HuH-7 (cell line): Measurements from ENCODE around the gene PCBP3.
"Not testable (repeated sequence)": the region's sequence is repeated elsewhere in the genome, so short reads cannot be mapped to it uniquely, and the experiment has no call there.

Experiments used
- DNase-seq: peaks from one replicate; pipeline ENCODE4 v3.0.0; 2011; ENCODE audit warnings: low spot score

Gene PCBP3

DNA sequence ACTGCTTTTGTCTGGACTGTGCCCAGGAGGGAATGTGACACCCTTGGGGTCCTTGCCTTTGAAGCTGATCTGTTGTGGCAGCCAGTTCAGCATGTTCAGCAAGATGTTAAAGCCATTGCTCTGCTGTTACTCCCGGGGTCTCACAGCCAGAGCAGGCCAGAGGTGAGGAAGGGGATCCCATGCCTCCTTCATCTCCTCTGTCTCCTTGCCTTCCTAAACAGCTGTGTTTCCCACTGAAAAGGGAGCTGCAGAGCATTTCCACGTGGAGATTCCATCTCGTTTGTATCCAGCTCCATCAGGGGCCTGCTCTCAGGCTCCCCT lies 202.2 kb downstream of the PCBP3 start:
- no peak for DNase-seq

DNA sequence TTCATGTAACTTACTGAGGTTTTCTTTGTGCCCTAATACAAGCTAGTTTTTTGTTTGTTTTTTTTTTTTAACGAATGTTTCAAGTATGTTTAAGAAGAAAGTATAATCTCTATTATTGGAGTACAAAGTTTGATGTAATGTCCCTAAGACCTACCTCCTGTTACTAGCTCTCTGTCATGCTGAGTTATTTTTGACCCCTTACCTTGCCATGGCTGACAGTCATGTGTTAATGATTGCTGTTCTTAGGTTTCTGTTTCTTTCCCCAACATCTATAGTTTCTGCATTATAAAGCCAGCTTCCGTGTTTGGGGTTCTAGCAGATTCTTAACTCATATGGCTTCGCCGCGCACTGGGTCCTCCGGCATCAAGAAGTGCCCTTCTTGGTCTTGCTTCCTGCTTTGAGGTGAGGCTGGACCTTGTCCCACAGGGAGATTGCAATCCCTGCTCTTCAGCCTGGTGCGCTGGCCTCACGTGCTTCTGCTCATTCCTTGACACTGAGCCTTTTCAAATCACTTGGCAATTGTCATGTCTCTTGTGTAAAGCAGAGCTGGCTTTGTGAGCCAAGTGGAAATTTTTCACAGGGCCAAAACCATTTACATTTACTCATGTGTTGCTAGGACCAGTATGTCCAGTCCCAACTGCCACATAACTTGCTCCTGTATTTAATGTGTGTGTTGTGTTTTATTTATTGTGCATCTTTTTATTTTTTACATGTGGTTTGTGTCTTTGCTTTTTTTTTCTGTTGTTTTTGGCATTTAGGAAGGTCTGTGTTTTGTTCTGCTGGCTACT lies 203.0 kb downstream of the PCBP3 start:
- no peak for DNase-seq

DNA sequence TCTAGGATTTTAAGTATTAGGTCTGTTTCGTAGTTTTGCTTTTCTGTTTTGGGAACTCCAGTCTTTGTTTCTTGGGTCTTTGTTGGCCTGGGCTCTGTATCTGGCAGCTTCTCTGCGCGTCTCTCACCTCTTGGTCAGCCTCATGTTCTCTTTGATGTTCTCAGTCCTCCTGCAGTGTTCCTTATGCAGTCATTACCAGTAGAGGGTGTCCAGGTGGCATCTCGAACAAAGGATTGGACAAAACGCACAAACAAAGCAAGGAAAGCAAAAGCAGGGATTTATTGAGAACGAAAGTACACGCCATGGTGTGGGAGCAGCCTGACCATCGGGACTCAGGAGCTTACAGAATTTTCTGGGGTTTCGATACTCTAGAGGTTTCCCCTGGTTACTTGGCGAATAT lies 204.3 kb downstream of the PCBP3 start:
- no peak for DNase-seq

DNA sequence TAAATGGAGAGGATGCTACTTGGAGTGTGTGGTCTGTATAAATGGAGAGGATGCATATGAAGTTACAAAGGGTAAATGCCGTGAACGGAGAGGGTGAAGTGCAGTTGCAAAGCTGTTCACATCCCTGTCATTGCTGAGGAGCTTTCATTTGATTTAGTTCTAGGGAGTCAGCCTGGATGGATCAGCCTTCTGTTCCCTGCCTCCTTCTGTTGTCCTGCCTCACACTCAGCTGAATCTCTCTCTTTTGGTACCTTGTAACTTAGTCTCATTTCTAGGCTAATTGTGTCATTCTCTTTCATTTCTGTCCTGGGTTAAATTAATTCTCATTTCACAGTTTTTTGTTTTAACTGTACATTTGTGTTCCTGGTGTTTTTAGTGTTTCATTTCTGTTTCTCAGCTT lies 204.8 kb downstream of the PCBP3 start:
- no peak for DNase-seq

DNA sequence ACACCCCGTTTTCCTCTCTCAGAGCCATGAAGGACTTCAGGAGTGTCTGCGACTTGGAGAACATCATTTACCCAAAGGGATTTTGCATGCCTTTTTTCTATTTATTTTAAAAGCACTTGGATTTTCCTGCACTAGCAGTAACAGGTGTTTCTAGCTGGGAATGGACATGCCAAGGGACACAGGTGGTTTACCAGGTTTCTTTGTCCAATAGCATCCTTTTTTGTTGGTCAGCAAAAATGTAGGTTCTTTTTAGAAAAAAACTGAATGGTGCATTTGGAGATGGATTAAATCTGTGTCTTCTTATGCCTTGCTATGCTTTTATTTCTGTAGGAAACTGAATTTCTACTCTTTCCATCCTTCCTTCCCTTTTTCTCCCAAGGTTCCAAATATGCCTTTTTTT lies 205.3 kb downstream of the PCBP3 start:
- no peak for DNase-seq

DNA sequence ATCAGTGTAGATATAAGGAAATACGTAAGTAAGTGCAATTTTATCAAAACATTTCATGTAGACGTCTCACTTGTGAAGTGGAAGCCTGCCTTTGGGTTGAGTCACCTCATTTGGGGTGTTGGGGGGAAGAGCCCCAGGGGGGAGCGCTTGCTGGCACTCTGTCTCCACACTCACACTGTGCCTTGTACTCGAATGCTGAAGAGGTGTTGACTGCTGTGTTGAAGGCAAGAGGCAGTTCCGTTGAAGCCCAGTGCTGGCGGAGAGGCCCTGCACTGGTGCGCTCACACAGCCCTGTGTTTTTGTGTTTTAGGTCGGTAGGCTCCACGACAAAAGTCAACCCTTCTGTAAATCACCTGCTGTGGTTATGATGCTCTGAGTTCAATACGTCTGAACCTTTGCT lies 206.1 kb downstream of the PCBP3 start:
- no peak for DNase-seq

DNA sequence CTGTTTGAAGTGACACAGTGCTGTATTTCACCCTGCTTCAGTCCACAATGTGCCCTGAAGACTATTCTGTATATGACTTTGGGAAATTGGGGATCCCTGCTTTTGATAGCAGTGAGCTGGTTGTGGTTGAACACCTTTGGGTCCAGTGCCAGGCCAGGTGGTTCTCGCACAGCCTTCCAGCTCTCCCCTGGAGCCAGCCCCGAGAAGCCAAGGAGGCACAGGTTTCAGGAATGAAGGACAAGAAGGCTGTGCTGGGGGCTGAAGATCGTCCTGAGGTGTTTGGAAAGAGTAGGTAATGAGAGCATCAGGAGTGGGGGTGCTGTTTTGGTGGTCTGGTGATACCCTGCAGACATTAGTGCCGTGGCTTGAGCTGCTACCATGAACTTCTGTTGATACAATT lies 206.7 kb downstream of the PCBP3 start:
- no peak for DNase-seq

DNA sequence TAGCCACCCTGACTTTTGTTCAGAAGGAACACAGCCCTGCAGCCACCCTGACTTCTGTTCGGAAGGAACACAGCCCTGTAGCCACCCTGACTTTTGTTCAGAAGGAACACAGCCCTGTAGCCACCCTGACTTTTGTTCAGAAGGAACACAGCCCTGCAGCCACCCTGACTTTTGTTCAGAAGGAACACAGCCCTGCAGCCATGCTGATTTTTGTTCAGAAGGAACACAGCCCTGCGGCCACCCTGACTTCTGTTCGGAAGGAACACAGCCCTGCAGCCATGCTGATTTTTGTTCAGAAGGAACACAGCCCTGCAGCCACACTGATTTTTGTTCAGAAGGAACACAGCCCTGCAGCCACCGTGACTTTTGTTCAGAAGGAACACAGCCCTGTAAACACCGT lies 208.9 kb downstream of the PCBP3 start:
- DNase-seq: not testable (repeated sequence)

DNA sequence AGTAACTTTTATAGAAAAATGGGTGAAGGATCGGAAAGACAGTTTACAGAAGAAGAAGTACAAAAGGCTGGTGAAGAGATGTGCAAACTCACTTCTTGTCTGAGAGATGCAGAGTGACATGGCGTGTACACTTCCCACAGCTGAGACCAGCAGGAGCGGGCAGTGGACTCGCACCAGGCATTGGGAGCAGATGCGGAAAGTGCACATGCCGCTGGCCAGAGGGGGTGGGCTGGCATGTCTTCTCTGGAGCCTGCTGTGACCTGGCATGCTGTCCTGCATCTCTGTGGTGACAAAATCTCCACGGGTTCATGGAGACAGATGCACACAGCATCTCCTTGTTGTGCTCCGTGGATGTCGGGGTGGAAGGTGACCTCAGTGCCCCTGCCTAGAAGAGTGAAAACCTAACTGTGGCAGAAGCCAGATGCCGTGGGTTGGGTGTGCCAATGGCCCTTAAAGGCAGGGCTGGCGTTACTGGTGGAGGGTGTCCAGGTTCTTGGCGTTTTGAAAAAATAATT lies 209.4 kb downstream of the PCBP3 start:
- no peak for DNase-seq

DNA sequence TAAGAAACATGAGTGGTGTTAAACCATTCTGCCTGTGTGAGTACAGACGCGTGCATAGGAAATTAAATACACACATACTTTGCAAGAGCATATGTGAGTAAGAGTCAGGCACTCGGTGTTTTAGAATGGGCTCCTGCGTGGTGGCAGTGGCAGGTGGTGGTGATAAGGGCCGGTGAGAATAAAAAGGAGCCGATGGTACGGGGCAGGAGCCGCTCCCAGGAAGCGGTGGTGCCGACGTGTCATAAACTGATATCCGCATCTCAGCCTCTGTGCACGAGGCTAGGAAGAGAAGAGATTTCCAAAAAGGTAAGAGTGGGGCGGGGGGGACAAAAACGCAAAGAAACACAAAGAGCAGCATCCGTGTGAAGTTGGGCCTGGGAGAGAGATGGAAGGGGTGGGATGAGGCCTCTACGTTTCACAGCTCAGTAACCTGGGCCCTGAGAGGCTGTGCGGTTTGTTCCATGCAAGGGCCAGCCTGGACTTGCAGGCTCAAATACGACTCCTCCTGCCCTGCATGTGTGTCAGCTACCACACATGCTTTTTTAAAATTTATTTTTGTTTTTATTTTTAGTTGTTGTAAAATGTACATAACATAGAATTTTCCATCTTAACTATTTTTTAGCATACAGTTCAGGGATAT lies 210.3 kb downstream of the PCBP3 start:
- DNase-seq: no peak

DNA sequence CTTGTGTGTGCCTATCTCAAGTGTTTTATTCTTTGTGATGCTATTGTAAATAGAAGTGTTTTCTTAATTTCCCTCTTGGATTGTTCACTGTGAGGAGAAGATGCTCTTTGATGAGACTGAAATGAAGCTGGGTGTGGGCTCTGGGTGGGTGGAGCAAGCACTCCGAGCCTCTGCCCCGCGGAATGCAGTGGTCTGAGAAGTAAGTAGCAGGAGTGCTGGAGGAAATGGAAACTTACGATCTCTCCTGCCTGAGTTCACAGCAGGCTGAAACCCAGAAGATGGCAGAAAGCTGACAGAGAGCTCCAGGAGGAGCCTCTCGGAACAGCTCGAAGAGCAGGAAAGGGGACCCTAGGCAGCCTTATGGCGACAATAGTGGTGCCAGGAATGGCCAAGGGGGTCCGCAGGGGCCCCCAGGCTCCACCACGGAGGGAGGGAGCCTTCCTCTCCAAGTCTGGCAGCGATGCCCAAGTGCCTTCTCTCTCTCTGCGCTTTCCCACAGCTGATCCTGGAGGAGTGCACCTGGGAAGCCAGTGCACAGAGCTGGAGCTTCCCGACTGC lies 211.2 kb downstream of the PCBP3 start:
- DNase-seq: no peak

DNA sequence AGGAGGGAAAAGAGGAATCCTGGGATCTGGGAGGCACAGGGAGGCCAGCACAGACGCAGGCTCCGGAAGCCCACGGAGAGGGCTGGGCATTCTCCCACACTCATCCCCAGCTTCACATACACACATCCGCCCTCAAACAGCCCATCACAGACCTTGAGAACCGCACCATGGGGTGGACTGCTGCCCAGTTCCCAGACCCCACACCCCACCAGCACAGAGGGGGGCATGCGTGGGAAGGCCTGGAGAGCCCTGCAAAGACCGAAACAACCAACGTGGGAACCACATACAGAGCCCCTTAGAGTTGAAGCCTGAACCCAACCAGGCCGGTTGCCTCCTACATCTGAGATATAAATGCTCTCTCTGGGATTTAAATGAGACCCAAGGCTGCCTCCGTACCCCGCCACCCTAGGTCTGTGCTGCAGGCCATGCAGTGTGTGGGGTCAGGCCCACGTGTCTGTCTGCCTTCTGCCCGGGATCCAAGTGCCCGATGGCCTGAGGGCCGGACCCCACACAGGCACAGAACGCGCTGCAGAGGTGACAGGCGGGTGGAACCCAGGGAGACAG lies 211.8 kb downstream of the PCBP3 start:
- DNase-seq: no peak

DNA sequence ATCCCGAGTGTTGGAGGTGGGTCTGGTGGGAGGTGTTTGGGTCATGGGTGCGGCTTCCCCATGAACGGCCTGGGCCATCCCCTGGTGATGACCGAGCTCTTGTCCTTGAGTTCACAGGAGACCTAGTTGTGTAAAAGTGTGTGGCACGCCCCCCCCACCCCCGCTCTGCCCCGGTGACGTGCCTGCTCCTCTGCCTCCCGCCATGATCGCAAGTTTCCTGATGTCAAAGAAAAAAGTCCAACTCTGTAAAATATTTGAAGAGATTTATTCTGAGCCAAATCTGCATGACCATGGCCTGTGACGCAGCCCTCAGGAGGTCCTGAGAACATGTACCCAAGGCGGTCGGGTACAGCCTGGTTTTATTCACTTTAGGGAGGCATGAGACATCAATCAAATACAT lies 212.9 kb downstream of the PCBP3 start:
- no peak for DNase-seq

DNA sequence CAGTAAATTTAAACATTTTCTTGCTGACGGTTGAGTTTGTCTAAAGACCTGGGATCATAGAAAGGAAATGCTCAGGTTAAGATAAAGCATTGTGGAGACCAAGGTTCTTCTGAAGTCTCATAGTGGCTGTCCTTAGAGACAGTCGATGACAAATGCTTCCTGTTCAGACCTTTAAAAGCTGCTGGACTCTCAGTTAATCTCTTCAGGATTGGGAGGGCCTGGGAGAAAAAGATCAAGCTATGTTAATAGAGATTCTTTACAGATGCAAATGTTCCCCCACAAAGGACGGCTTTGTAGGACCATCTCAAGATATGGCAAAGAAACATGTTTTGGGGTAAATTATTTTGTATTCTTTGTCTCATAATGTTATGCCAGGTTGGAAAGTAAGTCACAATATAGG lies 213.4 kb downstream of the PCBP3 start:
- DNase-seq: no peak

DNA sequence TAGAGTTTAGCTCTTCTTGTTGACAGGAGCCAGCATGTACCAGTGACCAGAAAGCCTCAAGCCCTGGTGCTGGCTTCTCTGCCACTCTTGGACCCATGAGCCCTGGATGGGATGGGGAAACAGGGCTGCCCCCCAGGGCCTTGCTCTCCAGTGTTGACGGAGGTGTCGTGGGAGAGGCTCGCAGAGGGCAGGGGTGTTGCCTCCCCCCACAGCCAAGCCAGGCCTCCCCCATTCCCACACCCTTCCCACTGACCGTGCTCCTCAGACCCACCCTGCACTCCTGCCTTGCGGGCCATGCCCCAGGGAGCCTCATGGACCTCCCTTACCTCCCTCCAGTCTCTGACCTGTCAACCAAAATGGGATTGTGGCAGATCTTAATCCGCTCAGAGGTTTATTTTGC lies 214.2 kb downstream of the PCBP3 start:
- DNase-seq: no peak

DNA sequence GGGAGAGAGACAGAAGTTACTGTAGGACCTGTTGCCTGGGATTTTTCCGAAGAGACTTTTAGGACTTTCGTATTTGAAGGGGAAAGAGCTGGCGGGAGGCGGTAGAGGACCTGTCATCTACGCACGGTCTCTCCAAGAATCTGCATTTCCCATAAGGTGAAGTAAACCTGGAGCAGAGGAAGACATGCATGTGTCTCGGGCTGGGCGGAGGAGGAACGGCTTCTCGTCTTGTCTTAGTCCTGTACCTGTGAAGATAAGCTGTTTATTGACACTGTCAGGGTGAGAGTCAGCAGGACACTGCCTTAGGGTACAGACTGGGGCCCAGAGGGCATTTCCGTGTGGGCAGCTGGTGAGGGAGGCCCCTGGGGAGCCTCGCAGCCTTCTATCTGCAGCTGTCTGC lies 214.7 kb downstream of the PCBP3 start:
- DNase-seq: no peak

DNA sequence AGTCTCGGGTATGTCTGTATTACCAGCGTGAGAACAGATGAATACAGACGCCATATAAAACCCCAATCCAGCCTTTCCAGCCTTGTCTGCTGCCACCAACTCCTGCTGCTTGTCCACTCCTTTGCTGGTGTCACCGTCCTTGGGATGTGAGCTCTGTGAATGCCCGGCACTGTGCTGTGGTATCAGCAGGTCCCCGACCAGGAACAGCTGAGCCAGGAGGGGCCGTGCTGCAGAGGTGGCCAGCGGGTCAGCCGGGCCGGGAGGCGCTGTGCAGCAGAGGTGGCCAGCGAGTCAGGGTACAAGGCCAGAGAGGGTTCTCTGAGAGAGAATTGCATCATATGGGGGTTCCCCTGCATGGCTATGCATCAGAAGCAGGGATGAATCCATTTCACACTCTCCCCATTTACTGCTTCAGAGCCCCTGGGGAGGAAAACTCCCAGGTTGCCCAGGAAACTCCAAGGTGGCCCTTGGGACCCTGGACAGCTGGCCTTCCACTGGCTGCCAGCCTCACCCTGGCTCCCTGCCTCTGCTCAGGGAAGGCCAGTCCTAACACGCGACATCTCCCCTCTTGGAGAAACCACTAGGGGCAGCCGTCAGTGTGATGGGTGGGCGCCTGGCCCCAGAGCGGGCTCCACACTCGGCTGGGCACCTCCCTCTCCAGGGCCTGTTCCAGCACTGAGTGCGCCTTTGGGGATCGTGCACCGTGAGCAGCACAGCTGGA lies 215.7 kb downstream of the PCBP3 start:
- DNase-seq: no peak

DNA sequence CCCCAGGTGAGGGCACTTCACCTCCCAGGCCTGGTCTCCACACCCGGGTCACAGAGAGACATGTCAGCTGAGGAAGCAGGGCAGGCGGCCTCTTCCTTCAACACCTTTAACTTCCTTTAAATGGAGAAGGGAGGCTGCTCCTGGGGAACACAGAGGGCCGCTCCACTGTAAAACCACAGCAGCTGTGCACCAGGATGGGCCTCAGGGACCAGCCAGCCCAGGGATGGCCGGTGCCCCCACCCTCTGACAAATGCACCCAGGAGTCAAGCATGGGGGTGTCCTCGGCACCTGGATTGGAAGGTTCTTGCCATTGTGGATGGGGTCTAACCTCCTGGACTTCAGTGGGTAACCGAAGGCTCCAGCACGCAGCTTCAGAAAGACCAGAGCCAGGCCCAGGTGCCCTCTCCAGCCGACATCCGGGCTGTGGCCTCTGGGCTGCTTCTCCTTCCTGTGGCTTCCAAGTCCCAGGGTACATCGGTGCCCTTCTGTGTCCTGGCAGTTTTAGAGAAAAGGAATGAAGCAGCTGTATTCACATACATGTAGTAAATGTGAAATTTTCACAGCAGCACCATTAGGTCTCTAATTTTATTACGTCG lies 216.3 kb downstream of the PCBP3 start:
- DNase-seq: no peak

DNA sequence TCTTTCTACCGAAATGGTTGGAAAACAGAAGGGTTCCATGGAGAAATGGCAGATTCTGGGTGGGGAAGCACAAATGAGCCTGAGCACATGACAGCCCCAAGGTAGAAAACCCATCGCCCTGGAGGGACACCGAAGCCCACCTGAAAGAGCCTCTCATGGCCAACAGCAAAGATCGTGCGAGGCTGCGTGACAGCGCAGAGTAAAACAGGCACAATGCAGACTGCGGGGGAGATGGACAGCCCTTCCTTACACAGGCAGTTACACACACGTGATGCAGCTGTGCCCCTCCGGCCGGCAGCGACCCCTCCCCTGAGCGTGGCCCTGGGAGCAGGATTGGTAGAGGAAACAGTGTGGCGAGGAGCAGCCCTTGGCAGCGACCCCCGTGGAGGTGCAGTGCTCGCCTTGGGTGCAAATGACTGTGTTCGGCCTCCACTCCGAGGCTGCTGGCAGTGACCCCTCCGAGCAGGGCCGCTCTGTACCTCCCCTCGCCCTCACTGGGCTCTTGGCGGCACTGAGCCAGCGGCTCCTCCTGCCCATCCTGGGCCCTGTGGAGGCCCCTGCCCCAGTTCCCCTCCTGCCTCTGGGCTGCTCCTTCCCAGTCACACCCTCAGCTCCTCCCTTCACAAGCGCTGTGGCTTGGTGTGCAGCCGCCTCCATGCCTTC lies 217.1 kb downstream of the PCBP3 start:
- DNase-seq: no peak

DNA sequence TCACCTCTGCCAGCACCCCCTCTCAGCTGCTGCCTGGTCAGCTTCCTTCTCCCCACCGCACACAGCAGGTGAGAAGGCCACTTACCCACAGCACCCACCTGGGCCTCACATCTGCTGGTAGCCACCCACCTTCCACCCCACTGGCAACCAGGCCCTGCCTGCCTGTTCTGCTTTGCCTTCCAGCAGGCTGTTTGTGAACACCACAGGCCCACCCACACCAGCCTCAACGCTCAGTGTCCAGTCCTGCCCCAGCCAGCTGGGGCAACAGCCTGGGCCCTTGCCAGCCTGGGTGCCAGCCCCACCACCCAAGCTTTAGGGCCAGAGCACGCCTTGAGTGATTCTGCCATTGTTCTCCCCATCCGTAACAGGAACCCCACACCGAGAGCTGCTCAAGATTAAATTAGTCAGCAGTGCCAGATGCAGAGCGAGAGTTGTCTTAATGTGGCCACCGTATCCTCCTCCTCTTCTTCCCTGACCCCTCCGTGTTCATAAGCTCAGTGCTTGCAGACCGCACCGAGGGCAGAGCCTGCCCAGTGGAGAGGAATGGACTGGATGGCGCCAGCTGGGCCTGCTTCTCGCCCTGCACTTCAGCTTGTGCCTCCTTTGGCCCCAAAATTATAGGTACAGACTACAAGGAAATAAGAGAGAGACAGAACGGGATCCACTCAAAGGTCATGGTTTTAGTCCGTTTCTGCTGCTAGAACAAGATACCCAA lies 217.8 kb downstream of the PCBP3 start:
- no peak for DNase-seq
